Activated B cell treated with CpG ODN at 0.5 μM for 24 hours (primary cell): ENCODE data around the gene PMS1. TPM values are rescaled to one million over a fixed set of nuclear protein-coding genes. Genes with fewer than 3 reads are reported as not detected.
"Not testable (repeated sequence)": the region's sequence is repeated elsewhere in the genome, so short reads cannot be mapped to it uniquely, and the experiment has no call there.

ENCODE experiments used
- ATAC-seq: fragments of 200-7000 bp; cut with Tn5 transposase; one replicate; pipeline ENCODE4 v1.10.0; 2021; ENCODE audit warnings: low read depth, mild to moderate bottlenecking, moderate library complexity
- CTCF ChIA-PET: fragments of 350-600 bp; sonication (Branson Sonifier 250); formaldehyde crosslinking; loops from one replicate; lab custom pipeline; 2021; ENCODE audit warnings: antibody characterized with exemption; lab: Charles Lee
- POLR2A ChIA-PET: fragments of 350-600 bp; sonication (Branson Sonifier 250); formaldehyde crosslinking; loops from one replicate; lab custom pipeline; 2021; ENCODE audit warnings: antibody characterized with exemption; lab: Charles Lee
- DNase-seq: peaks from one replicate; pipeline ENCODE4 v3.0.0; 2022
- H3K27ac Mint-ChIP-seq: one replicate; pipeline ENCODE4 v1.8.0; 2020; ENCODE audit warnings: mixed read lengths
- H3K27me3 Mint-ChIP-seq: one replicate; pipeline ENCODE4 v1.8.0; 2021; ENCODE audit warnings: mixed read lengths
- H3K36me3 Mint-ChIP-seq: one replicate; pipeline ENCODE4 v1.8.0; 2021; ENCODE audit warnings: low read depth, mixed read lengths
- H3K4me1 Mint-ChIP-seq: one replicate; pipeline ENCODE4 v1.8.0; 2021; ENCODE audit warnings: mixed read lengths
- H3K4me3 Mint-ChIP-seq: one replicate; pipeline ENCODE4 v1.8.0; 2020; ENCODE audit warnings: mild to moderate bottlenecking, mixed read lengths
- H3K9me3 Mint-ChIP-seq: one replicate; pipeline ENCODE4 v1.8.0; 2020; ENCODE audit warnings: mixed read lengths
- intact Hi-C: fragments of 100-400 bp; cut with micrococcal nuclease; formaldehyde crosslinking; loops from one replicate; pipeline ENCODE4 v1.15.1; 2024
- total RNA-seq: library from RNA; stranded (reverse); gene quantifications from 2 replicates; pipeline ENCODE4 v1.2.3, GENCODE V29; 2022
- TF ChIP-seq, protein P1 (sequence below): fragments of 200-600 bp; IDR thresholded peaks from one replicate; pipeline ENCODE4 v1.8.0; 2022; ENCODE audit warnings: antibody characterized with exemption, mild to moderate bottlenecking

The PMS1 gene
- total RNA-seq, 1 donor from 2014 or later, result 39.0 TPM

DNA sequence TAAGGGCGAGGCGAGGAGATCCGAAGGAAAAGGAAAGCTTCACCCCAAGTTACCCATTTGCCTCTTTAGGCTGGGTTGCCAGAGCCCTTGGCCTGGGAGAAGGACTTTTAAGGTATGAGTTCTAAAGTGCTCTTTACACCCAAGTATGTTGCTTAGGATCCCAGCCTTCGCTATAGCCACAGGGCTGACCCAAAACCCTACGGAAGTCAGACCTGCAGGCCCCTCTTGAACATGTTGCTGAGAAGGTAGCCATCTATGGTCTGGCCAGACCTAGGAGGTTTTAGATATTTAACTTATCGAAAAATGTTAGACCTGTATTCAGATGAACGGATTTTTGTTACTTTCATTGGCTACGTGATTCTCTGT is 95.4 kb downstream of the PMS1 start:
- ATAC-seq (no peak), DNase-seq (no peak)
- no peaks in the 10 kb centered on the region for H3K9me3 Mint-ChIP-seq
- peaks cover 13% of the 10 kb centered on the region for H3K4me1 Mint-ChIP-seq
- ChIA-PET CTCF (no interaction called here), POLR2A (no interaction called here)
- H3K27me3 Mint-ChIP-seq, result no peaks in the 10 kb centered on the region
- peaks cover 23% of the 10 kb centered on the region for H3K36me3 Mint-ChIP-seq
- no peak overlapping the region for H3K27ac Mint-ChIP-seq
- TF ChIP-seq, protein P1, sequence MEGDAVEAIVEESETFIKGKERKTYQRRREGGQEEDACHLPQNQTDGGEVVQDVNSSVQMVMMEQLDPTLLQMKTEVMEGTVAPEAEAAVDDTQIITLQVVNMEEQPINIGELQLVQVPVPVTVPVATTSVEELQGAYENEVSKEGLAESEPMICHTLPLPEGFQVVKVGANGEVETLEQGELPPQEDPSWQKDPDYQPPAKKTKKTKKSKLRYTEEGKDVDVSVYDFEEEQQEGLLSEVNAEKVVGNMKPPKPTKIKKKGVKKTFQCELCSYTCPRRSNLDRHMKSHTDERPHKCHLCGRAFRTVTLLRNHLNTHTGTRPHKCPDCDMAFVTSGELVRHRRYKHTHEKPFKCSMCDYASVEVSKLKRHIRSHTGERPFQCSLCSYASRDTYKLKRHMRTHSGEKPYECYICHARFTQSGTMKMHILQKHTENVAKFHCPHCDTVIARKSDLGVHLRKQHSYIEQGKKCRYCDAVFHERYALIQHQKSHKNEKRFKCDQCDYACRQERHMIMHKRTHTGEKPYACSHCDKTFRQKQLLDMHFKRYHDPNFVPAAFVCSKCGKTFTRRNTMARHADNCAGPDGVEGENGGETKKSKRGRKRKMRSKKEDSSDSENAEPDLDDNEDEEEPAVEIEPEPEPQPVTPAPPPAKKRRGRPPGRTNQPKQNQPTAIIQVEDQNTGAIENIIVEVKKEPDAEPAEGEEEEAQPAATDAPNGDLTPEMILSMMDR, result no peak
- H3K4me3 Mint-ChIP-seq, result no peak overlapping the region
- intact Hi-C loops, result no loop called here

DNA sequence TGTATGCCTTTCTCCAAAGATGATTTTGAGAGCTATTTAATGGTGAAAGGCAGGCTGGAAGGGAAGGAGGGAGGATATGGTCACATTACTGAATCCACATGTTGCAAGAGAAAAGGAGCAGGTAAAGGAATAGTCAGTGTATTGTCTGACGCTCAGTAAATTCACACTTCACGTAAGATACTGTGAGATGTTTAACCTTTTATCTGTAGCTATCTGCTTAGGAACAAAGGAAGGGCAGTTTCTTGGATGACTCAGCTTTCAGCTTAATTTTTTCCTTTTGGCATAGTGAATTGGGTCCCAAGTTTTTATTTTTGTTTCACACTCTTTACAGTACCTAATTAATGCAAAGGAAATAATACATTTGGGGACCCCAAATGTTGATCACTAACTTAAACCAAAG is 96.2 kb downstream of the PMS1 start:
- Mint-ChIP-seq H3K36me3 (peaks cover 19% of the 10 kb centered on the region), H3K4me3 (no peak overlapping the region), H3K27me3 (no peaks in the 10 kb centered on the region), H3K9me3 (no peaks in the 10 kb centered on the region), H3K27ac (no peak overlapping the region), H3K4me1 (peaks cover 6% of the 10 kb centered on the region)
- ChIA-PET CTCF (no interaction called here), POLR2A (no interaction called here)
- TF ChIP-seq, protein P1, result no peak
- intact Hi-C loops, result no loop called here
- ATAC-seq (no peak), DNase-seq (no peak)

DNA sequence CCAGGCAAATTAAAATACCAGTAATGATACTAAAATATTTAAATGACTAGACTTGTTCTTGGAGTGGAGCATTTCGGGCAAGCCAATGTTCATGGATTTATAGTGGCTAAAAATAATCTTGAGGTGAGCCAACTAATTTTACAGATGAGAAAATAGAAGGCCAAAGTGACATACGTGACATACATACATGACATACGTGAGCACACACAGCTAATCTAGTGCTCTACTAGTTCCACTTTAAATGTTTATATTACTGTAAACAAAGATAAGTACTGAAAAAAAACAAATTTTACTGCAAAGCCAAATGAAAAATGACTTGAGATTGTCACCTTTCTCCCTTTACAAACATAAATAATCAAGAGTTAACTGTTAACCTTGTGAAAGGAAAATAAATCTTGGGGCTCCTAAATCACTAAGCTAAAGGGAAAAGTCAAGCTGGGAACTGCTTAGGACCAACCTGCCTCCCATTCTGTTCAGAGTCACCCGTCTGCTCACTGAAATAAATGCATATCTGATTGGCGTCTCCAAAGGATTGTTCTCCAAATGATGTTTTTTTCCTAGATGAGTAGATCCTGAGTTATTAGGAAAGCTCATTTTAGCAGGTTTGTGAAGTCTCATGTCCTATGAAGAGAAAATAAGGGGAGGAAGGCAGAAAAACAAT is 96.7 kb downstream of the PMS1 start:
- Mint-ChIP-seq H3K27ac (no peak overlapping the region), H3K4me3 (no peak overlapping the region), H3K27me3 (no peaks in the 10 kb centered on the region), H3K4me1 (peaks cover 4% of the 10 kb centered on the region), H3K9me3 (no peaks in the 10 kb centered on the region), H3K36me3 (peaks cover 19% of the 10 kb centered on the region)
- no peak for DNase-seq
- no peak for ATAC-seq
- intact Hi-C loops, result no loop called here
- TF ChIP-seq, protein P1, result no peak
- POLR2A ChIA-PET, result no interaction called here
- CTCF ChIA-PET, result no interaction called here

DNA sequence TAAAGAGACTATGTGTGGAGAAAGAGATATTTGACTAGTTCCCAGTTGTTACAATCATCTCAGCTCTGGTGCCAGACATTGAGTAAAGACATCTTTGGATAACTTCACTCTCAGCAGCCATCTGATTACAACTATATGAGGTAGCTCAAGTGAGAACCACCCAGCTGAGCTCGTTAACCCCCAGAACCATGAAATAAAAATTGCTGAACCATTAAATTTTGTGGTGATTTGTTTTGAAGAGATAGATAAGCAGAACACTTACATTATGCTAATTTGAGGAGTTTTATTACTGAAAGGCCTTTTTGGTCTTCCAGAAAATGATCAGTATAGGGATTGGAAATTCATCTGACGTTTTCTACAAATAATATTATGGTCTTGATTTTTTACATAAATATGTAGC is 101.1 kb downstream of the PMS1 start:
- H3K4me3 Mint-ChIP-seq, result no peak overlapping the region

DNA sequence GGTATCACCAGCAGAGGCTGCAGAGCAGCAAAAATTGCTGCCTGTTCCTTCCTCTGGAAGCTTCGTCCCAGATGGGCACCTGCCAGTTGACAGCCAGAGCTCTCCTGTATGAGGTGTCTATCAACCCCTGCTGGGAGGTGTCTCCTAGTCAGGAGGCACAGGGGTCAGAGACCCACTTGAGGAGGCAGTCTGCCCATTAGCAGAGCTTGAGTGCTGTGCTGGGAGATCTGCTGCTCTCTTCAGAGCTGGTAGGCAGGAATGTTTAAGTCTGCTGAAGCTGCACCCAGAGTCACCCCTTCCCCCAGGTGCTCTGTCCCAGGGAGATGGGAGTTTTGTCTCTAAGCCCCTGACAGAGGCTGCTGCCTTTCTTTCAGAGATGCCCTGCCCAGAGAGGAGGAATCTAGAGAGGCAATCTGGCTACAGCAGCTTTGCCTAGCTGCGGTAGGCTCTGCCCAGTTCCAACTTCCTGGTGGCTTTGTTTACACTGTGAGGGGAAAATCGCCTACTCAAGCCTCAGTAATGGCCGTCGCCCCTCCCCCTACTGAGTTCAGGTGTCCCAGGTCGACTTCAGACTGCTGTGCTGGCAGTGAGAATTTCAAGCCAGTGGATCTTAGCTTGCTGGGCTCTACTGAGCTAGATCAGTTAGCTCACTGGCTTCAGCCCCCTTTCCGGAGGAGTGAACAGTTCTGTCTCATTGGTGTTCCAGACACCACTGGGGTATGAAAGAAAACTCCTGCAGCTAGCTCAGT is 108.5 kb downstream of the PMS1 start:
- H3K36me3 Mint-ChIP-seq, CTCF ChIA-PET, DNase-seq, H3K4me3 Mint-ChIP-seq, intact Hi-C loops, H3K9me3 Mint-ChIP-seq, H3K27ac Mint-ChIP-seq, H3K27me3 Mint-ChIP-seq, H3K4me1 Mint-ChIP-seq, POLR2A ChIA-PET, ATAC-seq: not testable (repeated sequence)

More for the DNA sequence above, 101.1 kb downstream of the PMS1 start:
- Mint-ChIP-seq H3K27ac (no peak overlapping the region), H3K9me3 (peaks cover 6% of the 10 kb centered on the region), H3K4me1 (no peaks in the 10 kb centered on the region), H3K27me3 (no peaks in the 10 kb centered on the region), H3K36me3 (no peaks in the 10 kb centered on the region)
- no peak for ATAC-seq
- intact Hi-C loops, result no loop called here
- POLR2A ChIA-PET, result no interaction called here
- CTCF ChIA-PET, result no interaction called here
- TF ChIP-seq, protein P1, result no peak
- no peak for DNase-seq
